HepG2 (cell line): Measurements from ENCODE around the gene PSMA7. TPM values are rescaled to one million over a fixed set of nuclear protein-coding genes. Genes with fewer than 3 reads are reported as not detected.

Source experiments
- ATF7 ChIP-seq, 2 experiments: fragments of 450-650 bp in 1 of 2; sonication (generic) in 1 of 2; formaldehyde crosslinking in 1 of 2; IDR thresholded peaks; 2 replicates each; pipeline versions ENCODE4 v1.4.0 to v1.6.1; 2016 to 2020; ENCODE audit warnings: antibody characterized with exemption in 1 of 2, mild to moderate bottlenecking in 1 of 2, missing genetic modification reagents in 1 of 2
- ATM ChIP-seq: fragments of 450-650 bp; IDR thresholded peaks from 2 replicates; pipeline ENCODE4 v1.7.1; 2017; ENCODE audit warnings: mild to moderate bottlenecking, borderline replicate concordance
- ATRX ChIP-seq: sonication (generic); formaldehyde crosslinking; IDR thresholded peaks from 2 replicates; pipeline ENCODE4 v1.4.0; 2020; ENCODE audit warnings: missing genetic modification reagents, borderline replicate concordance
- IRF9 ChIP-seq: sonication (generic); formaldehyde crosslinking; IDR thresholded peaks from 2 replicates; pipeline ENCODE4 v1.8.0; 2022; ENCODE audit warnings: missing genetic modification reagents, mild to moderate bottlenecking, borderline replicate concordance
- SOX6 ChIP-seq, 2 experiments: fragments of 450-650 bp in 1 of 2; sonication (generic) in 1 of 2; formaldehyde crosslinking in 1 of 2; IDR thresholded peaks; 2 replicates each; pipeline versions ENCODE4 v1.4.0 to v1.6.1; 2017 to 2020; ENCODE audit warnings: antibody characterized with exemption in 1 of 2, mild to moderate bottlenecking in 1 of 2, missing genetic modification reagents in 1 of 2
- TARDBP ChIP-seq: sonication (generic); formaldehyde crosslinking; IDR thresholded peaks from 2 replicates; pipeline ENCODE4 v1.8.0; 2022; ENCODE audit warnings: mild to moderate bottlenecking, missing genetic modification reagents
- TFDP2 ChIP-seq: sonication (generic); formaldehyde crosslinking; IDR thresholded peaks from 2 replicates; pipeline ENCODE4 v1.4.0; 2020; ENCODE audit warnings: missing genetic modification reagents
- UBTF ChIP-seq: sonication (generic); formaldehyde crosslinking; IDR thresholded peaks from 2 replicates; pipeline ENCODE4 v1.4.0; 2020; ENCODE audit warnings: mild to moderate bottlenecking, missing genetic modification reagents
- ZBTB2 ChIP-seq: sonication (generic); formaldehyde crosslinking; IDR thresholded peaks from 2 replicates; pipeline ENCODE4 v1.8.0; 2022; ENCODE audit warnings: low read depth, missing genetic modification reagents
- ZNF17 ChIP-seq: sonication (generic); formaldehyde crosslinking; IDR thresholded peaks from 2 replicates; pipeline ENCODE4 v1.5.0; 2020; ENCODE audit warnings: mild to moderate bottlenecking, missing genetic modification reagents
- ZNF337 ChIP-seq: sonication (generic); formaldehyde crosslinking; IDR thresholded peaks from 2 replicates; pipeline ENCODE4 v1.5.1; 2020; ENCODE audit warnings: missing genetic modification reagents, low read depth, mild to moderate bottlenecking, borderline replicate concordance
- ZNF431 ChIP-seq: sonication (generic); formaldehyde crosslinking; IDR thresholded peaks from 2 replicates; pipeline ENCODE4 v1.9.0; 2022; ENCODE audit warnings: missing genetic modification reagents, low read depth, mild to moderate bottlenecking, borderline replicate concordance
- ZNF572 ChIP-seq: sonication (generic); formaldehyde crosslinking; IDR thresholded peaks from 2 replicates; pipeline ENCODE4 v1.5.1; 2020; ENCODE audit warnings: mild to moderate bottlenecking, missing genetic modification reagents
- ZNF687 ChIP-seq: sonication (generic); formaldehyde crosslinking; IDR thresholded peaks from 2 replicates; pipeline ENCODE4 v1.5.1; 2020; ENCODE audit warnings: mild to moderate bottlenecking, missing genetic modification reagents, moderate library complexity
- ZNF704 ChIP-seq: sonication (generic); formaldehyde crosslinking; IDR thresholded peaks from 2 replicates; pipeline ENCODE4 v1.8.1; 2023; ENCODE audit warnings: mild to moderate bottlenecking, inconsistent platforms, moderate library complexity, missing genetic modification reagents, borderline replicate concordance
- polyA plus RNA-seq, 8 experiments: library from polyadenylated mRNA; depleted of rRNA in 3 of 8; stranded (reverse) in 7 of 8; unstranded in 1 of 8; fragments of >200 nt; fragmentation: Illumina TruSeq in 4 of 8; extraction: Trizol in 4 of 8; gene quantifications; 2 replicates each; pipeline versions ENCODE4 v1.2.1 to v1.2.3, GENCODE V29; 2011 to 2016; ENCODE audit warnings: low read depth in 4 of 8, missing spikeins in 1 of 8, mixed read lengths in 1 of 8; ENCODE audit not compliant: insufficient read depth in 1 of 8
- total RNA-seq, 5 experiments: library from RNA; depleted of rRNA; stranded (reverse); fragments of >200 nt; fragmentation: Illumina TruSeq; extraction: Trizol; gene quantifications; 2 replicates each; pipeline ENCODE4 v1.2.3, GENCODE V29; 2016; ENCODE audit warnings: low read depth in 1 of 5

The PSMA7 gene
- total and polyA plus RNA-seq, 2 of the 13 experiments (the other 11 are each of a cell fraction or from before 2014, with no cell fraction given) = 531 to 631 TPM

GRCh38 chr20:62141397-62142251, 1.6 kb downstream of the PSMA7 start (continued):
- TF ChIP-seq ZNF337 (CRISPR knock-in tag) (no peak; the same call in 1 of the 2 replicates), UBTF (CRISPR knock-in tag) (peak; percentile 34), ATF7 (IDR thresholded peaks at IDR 0.05) (no peak), ATF7 (CRISPR knock-in tag; IDR thresholded peaks at IDR 0.05) (no peak), TARDBP (CRISPR knock-in tag) (peak; percentile 46), TFDP2 (CRISPR knock-in tag) (no peak), ZNF572 (CRISPR knock-in tag) (no peak; the same call in 1 of the 2 replicates), ATM (no peak), ZNF17 (no peak), ZBTB2 (CRISPR knock-in tag) (no peak), ZNF431 (CRISPR knock-in tag) (no peak), IRF9 (no peak; the same call in none of the 2 replicates), ZNF704 (CRISPR knock-in tag) (no peak), ATRX (CRISPR knock-in tag) (no peak), ZNF687 (CRISPR knock-in tag) (peak; percentile 63), SOX6 (IDR thresholded peaks at IDR 0.05) (no peak), SOX6 (CRISPR knock-in tag; IDR thresholded peaks at IDR 0.05) (no peak; the same call in none of the 2 replicates)
